WTC11 (cell line): ENCODE data around the gene VGLL3.

Source experiments
- CBFB ChIP-seq: sonication (generic); formaldehyde crosslinking; IDR thresholded peaks from 2 replicates; pipeline ENCODE4 v1.8.1; 2022; ENCODE audit warnings: mild to moderate bottlenecking, low read depth, missing genetic modification reagents
- GABPB1 ChIP-seq: sonication (generic); formaldehyde crosslinking; IDR thresholded peaks from 2 replicates; pipeline ENCODE4 v1.8.1; 2023; ENCODE audit warnings: mild to moderate bottlenecking, missing genetic modification reagents
- MAX ChIP-seq: sonication (generic); formaldehyde crosslinking; IDR thresholded peaks from 2 replicates; pipeline ENCODE4 v1.8.0; 2022; ENCODE audit warnings: mild to moderate bottlenecking, missing genetic modification reagents
- ZNF121 ChIP-seq: sonication (generic); formaldehyde crosslinking; IDR thresholded peaks from 2 replicates; pipeline ENCODE4 v1.8.0; 2023; ENCODE audit warnings: missing genetic modification reagents
- TF ChIP-seq, protein P1 (sequence below): sonication (generic); formaldehyde crosslinking; IDR thresholded peaks from 2 replicates; pipeline ENCODE4 v1.8.1; 2022; ENCODE audit warnings: missing genetic modification reagents, borderline replicate concordance
- TF ChIP-seq, protein P2 (sequence below): sonication (generic); formaldehyde crosslinking; IDR thresholded peaks from 2 replicates; pipeline ENCODE4 v1.8.0; 2022; ENCODE audit warnings: mild to moderate bottlenecking, missing genetic modification reagents
- TF ChIP-seq, protein P3 (sequence below): fragments of 200-600 bp; IDR thresholded peaks from 2 replicates; pipeline ENCODE4 v1.8.0; 2022; ENCODE audit warnings: antibody characterized with exemption

DNA sequence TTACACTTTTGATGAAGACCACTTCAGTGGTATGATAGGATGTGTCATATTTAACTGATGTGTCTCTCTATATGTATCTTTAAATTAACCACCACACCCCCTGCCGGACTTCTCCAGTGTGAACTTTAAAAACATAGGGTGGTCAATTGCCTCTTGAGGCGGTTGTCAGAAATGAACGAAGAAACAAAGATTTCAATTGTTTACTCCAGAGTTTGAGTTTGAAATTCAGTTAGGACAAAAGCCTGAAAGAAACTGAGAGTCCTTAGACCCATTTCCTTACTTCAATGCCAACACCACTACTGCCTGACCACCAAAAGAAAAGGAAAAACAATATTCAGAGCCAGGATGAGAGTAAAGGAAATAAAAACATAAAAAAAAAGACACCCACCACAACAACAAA is 40.2 kb downstream of the VGLL3 start:
- TF ChIP-seq CBFB (CRISPR knock-in tag) (no peak), GABPB1 (CRISPR knock-in tag) (no peak), ZNF121 (CRISPR knock-in tag) (no peak), MAX (CRISPR knock-in tag) (no peak)
- TF ChIP-seq, protein P1, sequence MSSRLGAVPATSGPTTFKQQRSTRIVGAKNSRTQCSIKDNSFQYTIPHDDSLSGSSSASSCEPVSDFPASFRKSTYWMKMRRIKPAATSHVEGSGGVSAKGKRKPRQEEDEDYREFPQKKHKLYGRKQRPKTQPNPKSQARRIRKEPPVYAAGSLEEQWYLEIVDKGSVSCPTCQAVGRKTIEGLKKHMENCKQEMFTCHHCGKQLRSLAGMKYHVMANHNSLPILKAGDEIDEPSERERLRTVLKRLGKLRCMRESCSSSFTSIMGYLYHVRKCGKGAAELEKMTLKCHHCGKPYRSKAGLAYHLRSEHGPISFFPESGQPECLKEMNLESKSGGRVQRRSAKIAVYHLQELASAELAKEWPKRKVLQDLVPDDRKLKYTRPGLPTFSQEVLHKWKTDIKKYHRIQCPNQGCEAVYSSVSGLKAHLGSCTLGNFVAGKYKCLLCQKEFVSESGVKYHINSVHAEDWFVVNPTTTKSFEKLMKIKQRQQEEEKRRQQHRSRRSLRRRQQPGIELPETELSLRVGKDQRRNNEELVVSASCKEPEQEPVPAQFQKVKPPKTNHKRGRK (CRISPR knock-in tag) = no peak
- TF ChIP-seq, protein P2, sequence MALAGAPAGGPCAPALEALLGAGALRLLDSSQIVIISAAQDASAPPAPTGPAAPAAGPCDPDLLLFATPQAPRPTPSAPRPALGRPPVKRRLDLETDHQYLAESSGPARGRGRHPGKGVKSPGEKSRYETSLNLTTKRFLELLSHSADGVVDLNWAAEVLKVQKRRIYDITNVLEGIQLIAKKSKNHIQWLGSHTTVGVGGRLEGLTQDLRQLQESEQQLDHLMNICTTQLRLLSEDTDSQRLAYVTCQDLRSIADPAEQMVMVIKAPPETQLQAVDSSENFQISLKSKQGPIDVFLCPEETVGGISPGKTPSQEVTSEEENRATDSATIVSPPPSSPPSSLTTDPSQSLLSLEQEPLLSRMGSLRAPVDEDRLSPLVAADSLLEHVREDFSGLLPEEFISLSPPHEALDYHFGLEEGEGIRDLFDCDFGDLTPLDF = no peak
- TF ChIP-seq, protein P3, sequence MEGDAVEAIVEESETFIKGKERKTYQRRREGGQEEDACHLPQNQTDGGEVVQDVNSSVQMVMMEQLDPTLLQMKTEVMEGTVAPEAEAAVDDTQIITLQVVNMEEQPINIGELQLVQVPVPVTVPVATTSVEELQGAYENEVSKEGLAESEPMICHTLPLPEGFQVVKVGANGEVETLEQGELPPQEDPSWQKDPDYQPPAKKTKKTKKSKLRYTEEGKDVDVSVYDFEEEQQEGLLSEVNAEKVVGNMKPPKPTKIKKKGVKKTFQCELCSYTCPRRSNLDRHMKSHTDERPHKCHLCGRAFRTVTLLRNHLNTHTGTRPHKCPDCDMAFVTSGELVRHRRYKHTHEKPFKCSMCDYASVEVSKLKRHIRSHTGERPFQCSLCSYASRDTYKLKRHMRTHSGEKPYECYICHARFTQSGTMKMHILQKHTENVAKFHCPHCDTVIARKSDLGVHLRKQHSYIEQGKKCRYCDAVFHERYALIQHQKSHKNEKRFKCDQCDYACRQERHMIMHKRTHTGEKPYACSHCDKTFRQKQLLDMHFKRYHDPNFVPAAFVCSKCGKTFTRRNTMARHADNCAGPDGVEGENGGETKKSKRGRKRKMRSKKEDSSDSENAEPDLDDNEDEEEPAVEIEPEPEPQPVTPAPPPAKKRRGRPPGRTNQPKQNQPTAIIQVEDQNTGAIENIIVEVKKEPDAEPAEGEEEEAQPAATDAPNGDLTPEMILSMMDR = no peak
